ENCODE measurements around the gene SOX4.

GRCh38 chr6:21555197-21555596 is 38.4 kb upstream of the SOX4 start:
- TF ChIP-seq EZH2 (IDR thresholded peaks at IDR 0.05; ENCODE audit: low read length): no peak
- TF ChIP-seq CTCF (optimal IDR thresholded peaks at IDR 0.05 in 1 of 3, IDR thresholded peaks at IDR 0.05 in 1 of 3, conservative IDR thresholded peaks at IDR 0.05 in 1 of 3; ENCODE audit: extremely low read depth in 1 of 3, insufficient read depth in 2 of 3, low read length in 3 of 3): no peak
